Activated naive CD4-positive, alpha-beta T cell treated with anti-CD3 and anti-CD28 coated beads, Interleukin-2, amount 50 U/mL, for 24 hours (primary cell): ENCODE data around the gene IFNGR1.

Source experiments
- H3K27ac Mint-ChIP-seq: one replicate; pipeline ENCODE4 v1.8.0; 2021; ENCODE audit warnings: mild to moderate bottlenecking, mixed read lengths
- H3K27me3 Mint-ChIP-seq: one replicate; pipeline ENCODE4 v1.8.0; 2021; ENCODE audit warnings: mixed read lengths
- H3K36me3 Mint-ChIP-seq: one replicate; pipeline ENCODE4 v1.8.0; 2021; ENCODE audit warnings: mixed read lengths
- H3K4me1 Mint-ChIP-seq: one replicate; pipeline ENCODE4 v1.8.0; 2021; ENCODE audit warnings: mixed read lengths
- H3K4me3 Mint-ChIP-seq: one replicate; pipeline ENCODE4 v1.8.0; 2021; ENCODE audit warnings: mild to moderate bottlenecking, mixed read lengths
- H3K9me3 Mint-ChIP-seq: one replicate; pipeline ENCODE4 v1.8.0; 2021; ENCODE audit warnings: mixed read lengths

Gene IFNGR1

DNA sequence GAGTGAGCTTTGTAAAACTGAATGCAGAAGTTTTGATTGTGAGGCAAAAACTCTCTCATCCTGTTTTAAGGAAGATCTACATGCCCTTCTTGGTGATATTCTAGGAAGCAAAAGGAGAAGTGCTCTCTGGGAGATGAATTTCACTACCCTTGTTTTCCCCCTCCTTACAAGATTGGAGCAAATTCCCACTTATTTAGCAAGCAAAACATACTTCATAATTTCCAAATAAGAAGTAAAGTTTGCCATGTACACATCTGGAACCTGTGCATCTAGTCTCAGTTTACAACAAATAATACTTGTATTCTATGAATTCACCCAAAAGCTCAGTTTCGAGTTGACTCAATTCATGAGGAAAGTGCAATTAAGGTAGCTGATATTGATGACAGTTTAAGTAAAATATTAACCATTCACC, 27.6 kb upstream of the IFNGR1 start:
- no peak overlapping the region for H3K4me3 Mint-ChIP-seq
- H3K27ac Mint-ChIP-seq = no peak overlapping the region
- H3K4me1 Mint-ChIP-seq = no peaks in the 10 kb centered on the region
- no peaks in the 10 kb centered on the region for H3K36me3 Mint-ChIP-seq
- H3K9me3 Mint-ChIP-seq = no peaks in the 10 kb centered on the region
- H3K27me3 Mint-ChIP-seq = peaks cover 2% of the 10 kb centered on the region

DNA sequence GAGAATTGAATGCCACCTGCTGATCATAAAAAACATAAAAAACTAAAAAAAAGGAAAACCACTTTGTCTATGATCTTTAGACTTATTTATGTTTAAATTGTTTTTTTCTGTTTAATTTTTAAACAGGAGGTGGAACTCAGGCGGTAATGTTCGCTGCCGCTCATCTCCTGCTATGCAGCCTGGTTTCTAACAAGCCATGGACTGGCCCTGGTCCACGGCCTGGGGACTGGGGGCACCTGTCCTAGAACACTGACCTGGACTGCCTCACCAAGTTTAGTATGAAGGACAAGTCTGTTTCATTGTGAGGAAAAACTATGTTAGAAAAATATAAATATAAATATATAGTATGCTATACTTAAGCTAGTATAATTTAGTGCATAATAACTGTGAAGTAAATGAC, 27.0 kb upstream of the IFNGR1 start:
- H3K27ac Mint-ChIP-seq = no peak overlapping the region
- H3K27me3 Mint-ChIP-seq = peaks cover 2% of the 10 kb centered on the region
- H3K36me3 Mint-ChIP-seq = no peaks in the 10 kb centered on the region
- no peaks in the 10 kb centered on the region for H3K9me3 Mint-ChIP-seq
- H3K4me1 Mint-ChIP-seq = no peaks in the 10 kb centered on the region
- no peak overlapping the region for H3K4me3 Mint-ChIP-seq

DNA sequence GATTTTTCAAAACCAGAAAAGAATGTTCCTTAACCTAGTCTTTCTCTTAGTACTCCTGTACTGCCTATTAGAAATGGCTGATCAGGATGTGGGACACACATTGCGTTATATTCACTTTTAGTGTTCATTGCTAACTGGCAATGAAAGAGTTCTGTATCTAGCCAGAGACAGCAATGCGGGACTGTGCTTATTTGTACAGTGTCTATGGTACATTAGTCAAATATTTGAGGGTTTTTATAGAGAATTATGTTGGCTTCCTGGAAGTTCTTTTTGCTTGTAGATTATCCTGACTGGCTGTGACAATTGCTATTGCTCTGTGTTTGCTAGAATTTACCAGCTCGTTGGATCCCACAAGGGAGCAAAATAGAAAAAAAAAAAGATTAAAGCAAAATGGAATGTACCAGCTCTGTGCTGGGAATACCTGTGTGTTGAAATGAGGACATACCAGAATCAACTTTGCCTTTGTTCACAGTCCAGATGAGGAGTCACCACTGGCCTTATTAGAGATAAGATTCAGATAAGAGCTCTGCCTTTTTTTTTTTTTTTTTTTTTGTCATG, 22.4 kb upstream of the IFNGR1 start:
- no peaks in the 10 kb centered on the region for H3K36me3 Mint-ChIP-seq
- no peak overlapping the region for H3K4me3 Mint-ChIP-seq
- no peaks in the 10 kb centered on the region for H3K9me3 Mint-ChIP-seq
- no peaks in the 10 kb centered on the region for H3K27me3 Mint-ChIP-seq
- no peaks in the 10 kb centered on the region for H3K4me1 Mint-ChIP-seq
- H3K27ac Mint-ChIP-seq = no peak overlapping the region

DNA sequence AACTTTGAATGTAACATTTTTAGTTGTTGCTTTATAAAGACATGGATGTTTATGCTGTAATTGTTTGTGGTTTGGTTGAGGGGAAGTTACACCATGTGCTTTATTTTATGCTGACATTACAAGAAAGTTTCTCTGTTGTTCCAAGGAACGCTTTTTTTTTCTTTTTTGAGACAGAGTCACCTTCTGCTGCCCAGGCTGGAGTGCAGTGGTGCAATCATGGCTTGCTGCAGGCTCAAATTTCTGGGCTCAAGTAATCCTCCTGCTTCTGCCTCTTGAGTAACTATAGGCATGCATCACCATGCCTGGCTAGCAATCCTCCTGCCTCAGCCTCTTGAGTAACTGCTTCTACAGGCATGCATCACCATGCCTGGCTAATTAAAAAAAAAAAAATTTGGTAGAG, 21.0 kb upstream of the IFNGR1 start:
- Mint-ChIP-seq H3K27ac (no peak overlapping the region), H3K36me3 (no peaks in the 10 kb centered on the region), H3K4me3 (no peak overlapping the region), H3K27me3 (no peaks in the 10 kb centered on the region), H3K9me3 (no peaks in the 10 kb centered on the region), H3K4me1 (peaks cover under 1% of the 10 kb centered on the region)

DNA sequence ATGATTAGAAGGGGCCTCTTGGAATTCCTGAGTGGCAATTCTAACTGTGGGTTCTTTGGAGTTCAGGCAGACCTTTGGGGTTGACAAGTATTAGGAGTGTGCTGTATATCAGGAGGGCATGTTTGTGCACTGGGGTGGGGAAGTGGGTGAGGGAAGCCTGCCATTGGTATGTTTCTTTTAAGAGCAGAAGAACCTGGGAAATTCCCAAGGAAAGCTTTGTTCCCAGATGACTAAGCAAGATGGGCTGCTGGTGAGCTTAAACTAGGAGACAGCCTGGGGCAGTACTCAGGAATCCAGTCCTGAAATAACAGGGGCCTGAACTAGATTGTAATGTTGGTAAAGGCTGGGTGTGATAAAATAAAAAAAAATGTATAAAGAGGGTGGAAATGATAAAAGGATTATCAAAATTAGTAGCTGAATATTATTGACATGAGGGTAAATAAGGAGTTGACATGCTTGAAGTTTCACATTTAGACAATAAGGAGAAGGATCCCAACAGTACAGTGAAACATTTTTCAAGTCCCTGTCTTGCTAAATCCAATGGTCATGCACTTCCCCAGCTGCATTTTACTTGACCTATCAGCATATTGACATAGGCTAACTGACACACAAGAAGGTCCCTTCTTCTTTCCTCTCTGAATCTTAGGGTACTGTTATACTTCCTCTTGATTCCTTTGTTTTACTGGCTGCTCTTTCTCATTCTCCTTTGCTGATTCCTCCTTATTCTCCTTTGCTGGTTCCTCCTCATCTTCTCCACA, 18.4 kb upstream of the IFNGR1 start:
- H3K4me1 Mint-ChIP-seq = peaks cover 26% of the 10 kb centered on the region
- no peak overlapping the region for H3K27ac Mint-ChIP-seq

DNA sequence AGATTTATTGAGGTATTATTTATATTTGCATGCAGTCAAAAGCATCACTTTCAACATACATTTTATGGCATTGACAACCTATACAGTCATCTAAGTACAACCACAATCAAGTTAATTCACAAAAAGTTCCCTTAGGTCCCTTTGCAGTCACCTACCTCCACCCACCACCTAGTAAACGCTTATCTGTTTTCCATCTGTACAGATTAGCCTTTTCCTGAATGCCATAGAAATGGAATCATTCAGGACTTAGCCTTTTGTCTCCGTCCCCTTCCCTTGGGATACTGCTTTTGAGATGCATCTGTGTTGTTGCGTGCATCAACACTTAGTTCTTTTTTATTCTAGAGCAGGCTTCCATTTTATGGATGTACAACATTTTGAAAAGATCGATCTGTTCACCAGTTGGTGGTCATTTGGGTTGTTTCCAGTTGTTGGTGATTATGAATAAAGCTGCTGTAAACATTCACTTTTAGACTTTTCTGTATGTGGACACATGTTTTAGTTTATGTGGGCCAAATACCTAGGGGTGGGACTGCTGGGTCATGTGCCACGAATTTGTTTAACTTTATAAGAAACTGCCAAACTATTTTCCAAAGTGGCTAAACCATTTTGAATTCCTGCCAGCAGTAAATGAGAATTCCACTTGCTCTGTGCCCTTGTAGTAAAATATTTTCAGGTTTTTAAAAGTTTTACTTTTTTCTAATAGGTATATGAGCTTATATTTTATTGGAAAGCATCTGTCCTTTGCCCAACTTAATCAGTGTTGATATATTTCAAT, 17.6 kb upstream of the IFNGR1 start:
- H3K9me3 Mint-ChIP-seq = no peaks in the 10 kb centered on the region
- no peaks in the 10 kb centered on the region for H3K36me3 Mint-ChIP-seq
- no peak overlapping the region for H3K4me3 Mint-ChIP-seq
- H3K27me3 Mint-ChIP-seq = no peaks in the 10 kb centered on the region
- no peak overlapping the region for H3K27ac Mint-ChIP-seq
- peaks cover 34% of the 10 kb centered on the region for H3K4me1 Mint-ChIP-seq

More for the DNA sequence above, 18.4 kb upstream of the IFNGR1 start:
- Mint-ChIP-seq H3K4me3 (no peak overlapping the region), H3K27me3 (no peaks in the 10 kb centered on the region), H3K9me3 (no peaks in the 10 kb centered on the region), H3K36me3 (no peaks in the 10 kb centered on the region)

DNA sequence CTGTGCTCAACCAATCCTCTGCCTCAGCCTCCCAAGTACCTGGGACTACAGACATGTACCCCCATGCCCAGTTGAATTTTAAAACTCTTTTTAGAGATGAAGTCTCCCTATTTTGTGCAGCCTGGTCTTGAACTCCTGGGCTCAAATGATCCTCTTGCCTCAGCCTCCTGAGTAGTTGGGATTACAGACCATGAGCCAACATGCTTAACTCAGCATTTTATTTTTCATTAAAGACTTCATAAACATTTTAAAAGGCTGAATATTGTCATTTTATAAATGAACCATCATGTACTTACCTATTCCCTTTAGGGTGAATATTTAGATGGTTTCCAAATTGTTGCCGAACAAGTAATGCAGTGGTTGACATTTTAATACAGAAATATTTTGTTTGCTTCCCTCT, 16.5 kb upstream of the IFNGR1 start:
- H3K9me3 Mint-ChIP-seq = no peaks in the 10 kb centered on the region
- no peaks in the 10 kb centered on the region for H3K27me3 Mint-ChIP-seq
- H3K27ac Mint-ChIP-seq = no peak overlapping the region
- peaks cover 44% of the 10 kb centered on the region for H3K4me1 Mint-ChIP-seq
- no peak overlapping the region for H3K4me3 Mint-ChIP-seq
- H3K36me3 Mint-ChIP-seq = no peaks in the 10 kb centered on the region

DNA sequence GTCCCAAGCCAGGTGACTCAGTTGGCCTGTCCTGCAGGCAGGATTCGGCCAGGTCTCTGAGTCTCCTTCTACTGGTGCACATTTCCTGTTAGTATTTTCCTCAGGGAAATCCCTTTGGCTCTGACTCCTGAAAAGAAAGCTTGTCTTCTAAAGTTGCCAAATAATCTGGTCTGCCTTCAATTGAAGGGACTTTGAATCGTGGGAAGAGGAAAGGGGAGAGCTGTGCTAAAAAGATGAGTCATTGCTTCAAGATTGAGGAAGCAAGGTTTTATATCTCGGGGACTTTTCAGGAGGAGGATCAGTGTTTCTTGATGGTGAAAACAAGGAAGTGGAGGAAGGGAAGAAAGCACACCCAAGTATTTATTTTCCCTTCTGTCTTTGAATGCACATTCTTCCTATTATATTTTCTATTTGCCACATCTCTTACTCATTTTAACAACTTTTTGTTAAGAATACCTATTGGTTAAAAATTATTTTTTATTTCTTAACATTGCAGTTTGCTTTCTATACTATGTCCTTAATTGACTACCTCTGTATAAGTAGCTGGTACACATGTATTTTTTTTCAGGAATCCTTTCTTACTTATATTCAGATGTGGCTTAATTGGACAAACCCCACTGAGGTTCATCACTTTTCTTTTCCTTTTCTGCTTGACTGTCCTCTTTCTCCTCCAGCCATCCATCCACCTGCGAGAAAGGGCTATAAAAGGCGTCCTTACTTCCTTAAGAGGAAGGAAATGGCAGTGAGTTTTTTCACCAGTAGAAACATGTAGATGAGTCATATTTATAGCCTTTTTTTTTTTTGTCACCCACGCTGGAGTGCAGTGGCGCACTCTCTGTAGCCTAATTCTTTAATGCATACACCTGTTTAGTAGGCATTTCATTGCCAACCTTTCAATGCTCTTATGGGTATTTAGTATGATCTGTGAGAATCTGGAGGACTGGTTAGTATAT, 15.0 kb upstream of the IFNGR1 start:
- Mint-ChIP-seq H3K36me3 (no peaks in the 10 kb centered on the region), H3K27me3 (no peaks in the 10 kb centered on the region), H3K27ac (peak overlapping the region; percentile 68), H3K4me3 (peak overlapping the region; percentile 58), H3K9me3 (no peaks in the 10 kb centered on the region), H3K4me1 (peaks cover 44% of the 10 kb centered on the region)

DNA sequence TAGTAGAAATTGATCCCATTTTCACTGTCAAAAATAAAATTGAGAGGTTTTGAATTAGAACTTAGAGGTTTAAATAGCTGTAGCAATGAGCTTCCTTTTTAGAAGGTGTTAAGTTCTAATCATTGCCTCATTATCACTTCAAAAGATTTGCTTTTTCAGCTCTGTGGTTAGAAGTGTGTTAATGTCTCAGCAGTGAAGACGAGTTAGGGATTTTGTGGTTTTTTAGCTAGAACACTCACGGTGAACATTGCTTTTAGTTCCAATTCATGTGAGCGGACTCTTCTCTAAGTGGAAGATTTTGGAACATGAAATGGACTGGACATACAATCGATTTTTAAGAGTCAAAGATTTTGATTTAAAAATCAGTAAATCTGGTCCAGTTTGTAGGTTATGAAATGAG, 12.7 kb upstream of the IFNGR1 start:
- H3K27me3 Mint-ChIP-seq = no peaks in the 10 kb centered on the region
- H3K36me3 Mint-ChIP-seq = no peaks in the 10 kb centered on the region
- no peak overlapping the region for H3K27ac Mint-ChIP-seq
- peak overlapping the region; percentile 61 for H3K4me3 Mint-ChIP-seq
- H3K4me1 Mint-ChIP-seq = peaks cover 57% of the 10 kb centered on the region
- no peaks in the 10 kb centered on the region for H3K9me3 Mint-ChIP-seq

DNA sequence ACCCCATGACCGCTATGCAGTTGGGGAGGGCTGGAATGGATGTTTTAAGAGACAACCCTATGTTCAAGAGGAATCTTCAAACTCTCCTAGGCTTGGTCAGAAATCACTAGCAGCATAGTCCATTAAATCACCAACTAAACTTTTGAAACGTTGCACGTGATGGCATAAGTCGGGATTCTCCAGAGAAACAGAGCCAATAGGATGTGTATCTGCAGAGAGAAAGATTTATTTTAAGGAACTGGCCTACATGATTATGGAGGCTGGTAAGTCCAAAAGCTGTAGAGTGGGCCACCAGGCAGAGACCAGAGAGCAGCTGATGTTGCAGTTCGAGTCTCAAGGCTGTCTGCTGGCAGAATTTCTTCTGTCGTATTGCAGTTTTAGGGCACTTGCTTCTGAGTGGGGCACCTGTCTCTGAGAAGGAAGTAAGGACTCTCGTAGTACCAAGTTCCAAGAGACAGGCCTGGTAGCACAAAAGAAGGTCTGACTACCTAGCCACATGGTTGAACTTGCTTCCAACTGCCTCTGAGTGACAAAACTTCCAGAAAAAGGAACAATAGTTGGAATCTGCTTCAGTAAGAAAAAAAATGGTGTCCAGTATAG, 11.9 kb upstream of the IFNGR1 start:
- Mint-ChIP-seq H3K36me3 (no peaks in the 10 kb centered on the region), H3K4me1 (peaks cover 57% of the 10 kb centered on the region), H3K27me3 (no peaks in the 10 kb centered on the region), H3K4me3 (no peak overlapping the region), H3K27ac (no peak overlapping the region), H3K9me3 (no peaks in the 10 kb centered on the region)

DNA sequence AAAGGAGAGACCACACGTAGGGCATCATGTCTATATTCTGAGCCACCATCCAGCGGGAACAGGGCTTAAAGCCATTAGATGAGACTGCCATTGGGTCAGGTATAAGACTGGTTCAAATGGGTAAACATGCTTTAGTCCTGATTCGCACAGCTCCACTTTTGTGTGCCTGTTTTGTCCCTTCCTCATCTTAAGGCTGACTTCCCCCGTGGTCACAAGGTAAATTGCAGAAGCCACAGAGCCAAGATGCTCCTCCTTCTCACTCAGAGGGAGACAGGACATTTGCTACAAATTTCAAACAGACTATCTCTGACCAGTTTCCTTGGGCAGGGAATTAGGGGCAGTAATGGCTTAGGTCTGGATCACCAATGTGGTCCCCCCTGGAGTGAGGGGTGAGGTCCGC, 11.4 kb upstream of the IFNGR1 start:
- Mint-ChIP-seq H3K9me3 (no peaks in the 10 kb centered on the region), H3K4me1 (peaks cover 57% of the 10 kb centered on the region), H3K27ac (no peak overlapping the region), H3K27me3 (no peaks in the 10 kb centered on the region), H3K36me3 (no peaks in the 10 kb centered on the region), H3K4me3 (no peak overlapping the region)

DNA sequence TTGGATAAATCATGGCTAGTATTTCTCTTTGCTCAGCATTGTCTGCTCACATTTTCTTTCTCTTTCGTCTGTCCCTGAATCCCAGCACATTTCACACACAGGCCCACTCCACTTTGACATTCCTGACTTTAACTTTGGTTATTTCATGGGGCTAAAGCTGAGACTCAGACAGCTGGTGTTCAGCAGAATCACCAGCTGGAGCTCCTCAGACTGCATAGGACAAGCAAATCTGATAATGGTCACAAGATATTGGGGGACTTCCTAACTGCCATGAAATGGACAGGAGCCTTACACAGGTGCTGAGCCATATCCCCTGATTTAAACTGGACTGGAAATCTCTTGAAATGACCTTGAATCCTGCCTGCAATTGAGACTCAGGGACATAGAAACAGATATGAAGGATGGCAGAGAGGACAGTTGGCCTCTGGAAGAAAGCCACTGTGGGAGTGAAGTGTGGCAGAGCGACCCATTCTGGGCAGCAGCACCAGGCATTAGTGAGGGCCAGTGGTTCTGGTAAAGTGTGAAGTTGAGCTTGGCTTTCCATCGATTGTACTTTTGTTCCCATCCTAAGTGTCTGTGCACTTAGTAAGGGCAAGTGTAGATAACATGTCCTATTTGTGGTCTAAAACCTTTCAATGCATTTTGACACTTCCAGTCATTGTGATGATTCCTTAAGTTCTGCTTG, 10.0 kb upstream of the IFNGR1 start:
- Mint-ChIP-seq H3K4me3 (no peak overlapping the region), H3K4me1 (peaks cover 53% of the 10 kb centered on the region), H3K9me3 (no peaks in the 10 kb centered on the region), H3K27me3 (no peaks in the 10 kb centered on the region), H3K36me3 (no peaks in the 10 kb centered on the region), H3K27ac (no peak overlapping the region)

DNA sequence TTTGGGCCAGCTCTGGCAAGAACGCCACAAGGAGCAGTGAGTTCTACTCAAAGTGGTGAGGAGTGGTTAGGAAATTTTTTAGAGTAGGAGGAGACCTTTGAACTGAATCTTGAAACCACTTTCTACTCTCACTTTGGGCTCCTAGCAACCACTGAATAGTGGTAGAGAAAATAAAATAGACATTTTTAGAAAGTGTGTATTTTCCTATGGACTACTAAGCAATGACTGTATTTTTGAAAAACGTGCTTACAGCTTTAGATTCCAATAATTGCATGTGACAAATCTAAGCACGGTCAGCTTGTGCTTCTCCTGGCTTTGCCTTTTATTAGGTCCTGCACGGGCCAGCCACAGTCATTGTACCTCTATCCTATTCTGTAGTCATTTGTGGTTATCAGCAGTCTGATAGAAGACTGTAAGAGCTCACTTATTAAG, 8.7 kb upstream of the IFNGR1 start:
- H3K27me3 Mint-ChIP-seq = no peaks in the 10 kb centered on the region
- no peak overlapping the region for H3K27ac Mint-ChIP-seq
- no peaks in the 10 kb centered on the region for H3K9me3 Mint-ChIP-seq
- no peaks in the 10 kb centered on the region for H3K36me3 Mint-ChIP-seq
- H3K4me1 Mint-ChIP-seq = peaks cover 47% of the 10 kb centered on the region
- no peak overlapping the region for H3K4me3 Mint-ChIP-seq

DNA sequence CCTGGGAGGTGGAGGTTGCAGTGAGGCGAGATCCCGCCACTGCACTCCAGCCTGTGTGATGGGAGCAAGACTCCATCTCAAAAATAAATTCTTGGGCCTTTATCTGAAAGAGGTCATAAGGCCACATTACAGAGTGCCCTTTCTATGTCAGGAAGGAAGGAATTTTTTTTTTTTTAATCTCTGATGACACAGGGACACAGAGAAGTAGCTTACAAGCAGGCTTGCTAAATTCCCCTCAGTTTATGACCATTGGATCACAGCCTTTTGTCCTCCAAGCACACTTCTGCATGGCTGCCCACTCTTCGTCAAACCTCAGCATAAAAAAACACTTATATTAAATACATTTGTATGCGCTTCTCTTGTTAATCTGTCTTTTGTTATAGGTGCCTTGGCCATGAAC, 7.5 kb upstream of the IFNGR1 start:
- H3K27ac Mint-ChIP-seq = no peak overlapping the region
- no peaks in the 10 kb centered on the region for H3K36me3 Mint-ChIP-seq
- no peaks in the 10 kb centered on the region for H3K27me3 Mint-ChIP-seq
- no peak overlapping the region for H3K4me3 Mint-ChIP-seq
- H3K9me3 Mint-ChIP-seq = no peaks in the 10 kb centered on the region
- H3K4me1 Mint-ChIP-seq = peaks cover 36% of the 10 kb centered on the region
